Mammary epithelial cell (primary cell): ENCODE measurements around the gene RPS6KA3.

Experiments used
- EZH2 ChIP-seq: IDR thresholded peaks from 2 replicates; pipeline ENCODE4 v1.6.1; 2012; ENCODE audit warnings: low read length, inconsistent platforms, borderline replicate concordance
- TF ChIP-seq, protein P1 (sequence below), 2 donors: IDR thresholded peaks in 1 of 2; conservative IDR thresholded peaks in 1 of 2; 2 replicates each; pipeline ENCODE4 v1.5.1; 2011 to 2012; ENCODE audit warnings: inconsistent platforms in 2 of 2, low read length in 2 of 2, mild to moderate bottlenecking in 2 of 2, control low read depth in 1 of 2, low read depth in 1 of 2; ENCODE audit not compliant: insufficient read depth in 1 of 2; ENCODE audit errors: extremely low read depth in 1 of 2

DNA sequence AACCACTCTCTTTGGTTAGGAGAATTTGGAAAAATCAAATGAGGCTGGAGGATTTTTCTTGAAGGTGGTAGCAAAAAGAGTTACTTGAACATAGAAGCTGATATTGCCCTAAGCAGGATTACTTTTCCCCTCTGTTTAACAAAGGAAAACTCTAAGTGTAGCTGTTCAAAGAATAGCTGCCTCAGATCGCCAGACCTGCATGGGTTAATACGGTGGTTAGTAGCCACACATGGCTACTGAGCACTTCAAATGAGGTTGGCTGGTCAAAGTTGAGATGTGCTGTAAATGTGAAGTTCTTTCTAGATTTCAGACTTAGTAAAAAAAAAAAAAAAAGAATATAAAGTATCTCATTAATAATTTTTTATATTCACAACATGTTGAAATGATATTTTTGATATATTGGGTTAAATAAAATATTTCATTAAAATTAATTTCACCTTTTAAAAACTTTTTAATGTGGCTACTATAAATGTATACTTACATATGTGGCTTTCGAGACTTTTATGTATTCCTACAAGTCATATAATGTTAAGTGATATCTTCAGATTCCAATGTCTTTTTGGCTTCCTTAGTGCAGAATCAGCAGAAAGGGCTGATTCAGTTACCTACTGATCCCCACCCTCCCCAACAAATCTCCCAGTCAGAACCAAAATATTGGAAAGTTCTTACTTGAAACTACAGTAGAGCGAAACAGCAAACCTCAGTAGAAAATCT lies 3.3 kb upstream of the RPS6KA3 start:
- TF ChIP-seq, protein P1, sequence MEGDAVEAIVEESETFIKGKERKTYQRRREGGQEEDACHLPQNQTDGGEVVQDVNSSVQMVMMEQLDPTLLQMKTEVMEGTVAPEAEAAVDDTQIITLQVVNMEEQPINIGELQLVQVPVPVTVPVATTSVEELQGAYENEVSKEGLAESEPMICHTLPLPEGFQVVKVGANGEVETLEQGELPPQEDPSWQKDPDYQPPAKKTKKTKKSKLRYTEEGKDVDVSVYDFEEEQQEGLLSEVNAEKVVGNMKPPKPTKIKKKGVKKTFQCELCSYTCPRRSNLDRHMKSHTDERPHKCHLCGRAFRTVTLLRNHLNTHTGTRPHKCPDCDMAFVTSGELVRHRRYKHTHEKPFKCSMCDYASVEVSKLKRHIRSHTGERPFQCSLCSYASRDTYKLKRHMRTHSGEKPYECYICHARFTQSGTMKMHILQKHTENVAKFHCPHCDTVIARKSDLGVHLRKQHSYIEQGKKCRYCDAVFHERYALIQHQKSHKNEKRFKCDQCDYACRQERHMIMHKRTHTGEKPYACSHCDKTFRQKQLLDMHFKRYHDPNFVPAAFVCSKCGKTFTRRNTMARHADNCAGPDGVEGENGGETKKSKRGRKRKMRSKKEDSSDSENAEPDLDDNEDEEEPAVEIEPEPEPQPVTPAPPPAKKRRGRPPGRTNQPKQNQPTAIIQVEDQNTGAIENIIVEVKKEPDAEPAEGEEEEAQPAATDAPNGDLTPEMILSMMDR (conservative IDR thresholded peaks at IDR 0.05 in 1 of 2, IDR thresholded peaks at IDR 0.05 in 1 of 2; ENCODE audit: extremely low read depth in 1 of 2, insufficient read depth in 1 of 2, low read depth in 1 of 2, low read length in 2 of 2): no peak
- TF ChIP-seq EZH2: no peak
